ENCODE results near the gene DCXR. TPM values are rescaled to one million over a fixed set of nuclear protein-coding genes. Genes with fewer than 3 reads are reported as not detected.

DCXR gene
- total and polyA plus RNA-seq, 2 of the 13 experiments (the other 11 are each of a cell fraction or from before 2014, with no cell fraction given): 287 to 311 TPM

GRCh38 chr17:82065193-82065637 lies 27.7 kb upstream of the DCXR start (continued):
- TF ChIP-seq DBP (CRISPR knock-in tag; IDR thresholded peaks at IDR 0.05; ENCODE audit: not compliant biosample characterization) (no peak), ZBTB49 (CRISPR knock-in tag; IDR thresholded peaks at IDR 0.05; ENCODE audit: borderline replicate concordance) (no peak), ZNF709 (CRISPR knock-in tag; IDR thresholded peaks at IDR 0.05) (no peak), ZNF414 (CRISPR knock-in tag; IDR thresholded peaks at IDR 0.05) (no peak), ZNF646 (CRISPR knock-in tag; IDR thresholded peaks at IDR 0.05) (0 out of 2 replicates have a peak, but pooled peaks have one; percentile 32), ZFP36 (IDR thresholded peaks at IDR 0.05; ENCODE audit: borderline replicate concordance, low read depth, low read length, partially characterized antibody) (no peak), ZNF605 (CRISPR knock-in tag; IDR thresholded peaks at IDR 0.05) (peak; percentile 71; the same call in 1 of the 2 replicates), DMTF1 (CRISPR knock-in tag; IDR thresholded peaks at IDR 0.05) (no peak), ZFP90 (CRISPR knock-in tag; IDR thresholded peaks at IDR 0.05; ENCODE audit: borderline replicate concordance) (no peak), NAIF1 (CRISPR knock-in tag; IDR thresholded peaks at IDR 0.05; ENCODE audit: borderline replicate concordance) (no peak), ZKSCAN1 (IDR thresholded peaks at IDR 0.05; ENCODE audit: low read length) (no peak), SRY (CRISPR knock-in tag; IDR thresholded peaks at IDR 0.05) (0 out of 2 replicates have a peak, but pooled peaks have one; percentile 2), ZNF264 (CRISPR knock-in tag; IDR thresholded peaks at IDR 0.05) (no peak), MIER2 (CRISPR knock-in tag; IDR thresholded peaks at IDR 0.05) (no peak), ZNF326 (CRISPR knock-in tag; IDR thresholded peaks at IDR 0.05; ENCODE audit: borderline replicate concordance) (no peak), NCOA2 (CRISPR knock-in tag; IDR thresholded peaks at IDR 0.05) (no peak), PAWR (CRISPR knock-in tag; IDR thresholded peaks at IDR 0.05; ENCODE audit: borderline replicate concordance) (no peak), SP4 (CRISPR knock-in tag; IDR thresholded peaks at IDR 0.05) (no peak; the same call in 1 of the 2 replicates)
